ENCODE data around the gene TSC22D4. TPM values are rescaled to one million over a fixed set of nuclear protein-coding genes. Genes with fewer than 3 reads are reported as not detected.
"Not testable (repeated sequence)": the region's sequence is repeated elsewhere in the genome, so short reads cannot be mapped to it uniquely, and the experiment has no call there.

Gene TSC22D4
- total RNA-seq, 2 experiments from 2014 or later = 38.5 to 75.4 TPM

DNA sequence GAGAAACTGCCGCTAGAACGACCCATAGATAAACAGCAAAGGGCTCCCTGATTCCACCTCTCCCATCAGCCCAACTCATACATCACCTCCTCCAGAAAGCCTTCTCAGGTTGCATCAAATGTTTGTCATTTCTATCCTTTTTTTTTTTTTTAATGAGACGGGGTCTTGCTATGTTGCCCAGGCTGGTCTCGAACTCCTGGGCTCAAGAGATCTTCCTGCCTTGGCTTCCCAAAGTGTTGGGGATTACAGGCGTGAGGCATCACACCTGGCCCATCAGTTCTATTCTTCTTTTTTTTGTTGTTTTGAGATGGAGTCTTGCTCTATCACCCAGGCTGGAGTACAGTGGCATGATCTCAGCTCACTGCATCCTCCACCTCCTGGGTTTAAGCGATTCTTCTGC lies 22.0 kb downstream of the TSC22D4 start:
- Histone ChIP-seq H3K4me3 (ENCODE audit: low read depth, low read length, poor library complexity, severe bottlenecking) (no peak overlapping the region), H3K9me3 (ENCODE audit: low read length) (no peaks in the 10 kb centered on the region), H3K4me2 (ENCODE audit: low read length) (no peak overlapping the region), H4K20me1 (ENCODE audit: insufficient read depth, low read length) (no peaks in the 10 kb centered on the region), H3K79me2 (ENCODE audit: insufficient read depth, low read depth, low read length) (no peaks in the 10 kb centered on the region), H3K27ac (ENCODE audit: low read depth, low read length, poor library complexity, severe bottlenecking) (no peak overlapping the region), H2AFZ (ENCODE audit: low read length) (no peak overlapping the region), H3K9me2 (ENCODE audit: insufficient read depth, low read length) (no peaks in the 10 kb centered on the region), H3K36me3 (ENCODE audit: insufficient read depth, low read length) (peaks cover 8% of the 10 kb centered on the region), H3K4me1 (ENCODE audit: insufficient read depth, low read length, poor library complexity, severe bottlenecking) (no peaks in the 10 kb centered on the region)
- TF ChIP-seq EZH2phosphoT487 (IDR thresholded peaks at IDR 0.05; ENCODE audit: borderline replicate concordance, low read depth, low read length) = no peak
- TF ChIP-seq, protein P1, sequence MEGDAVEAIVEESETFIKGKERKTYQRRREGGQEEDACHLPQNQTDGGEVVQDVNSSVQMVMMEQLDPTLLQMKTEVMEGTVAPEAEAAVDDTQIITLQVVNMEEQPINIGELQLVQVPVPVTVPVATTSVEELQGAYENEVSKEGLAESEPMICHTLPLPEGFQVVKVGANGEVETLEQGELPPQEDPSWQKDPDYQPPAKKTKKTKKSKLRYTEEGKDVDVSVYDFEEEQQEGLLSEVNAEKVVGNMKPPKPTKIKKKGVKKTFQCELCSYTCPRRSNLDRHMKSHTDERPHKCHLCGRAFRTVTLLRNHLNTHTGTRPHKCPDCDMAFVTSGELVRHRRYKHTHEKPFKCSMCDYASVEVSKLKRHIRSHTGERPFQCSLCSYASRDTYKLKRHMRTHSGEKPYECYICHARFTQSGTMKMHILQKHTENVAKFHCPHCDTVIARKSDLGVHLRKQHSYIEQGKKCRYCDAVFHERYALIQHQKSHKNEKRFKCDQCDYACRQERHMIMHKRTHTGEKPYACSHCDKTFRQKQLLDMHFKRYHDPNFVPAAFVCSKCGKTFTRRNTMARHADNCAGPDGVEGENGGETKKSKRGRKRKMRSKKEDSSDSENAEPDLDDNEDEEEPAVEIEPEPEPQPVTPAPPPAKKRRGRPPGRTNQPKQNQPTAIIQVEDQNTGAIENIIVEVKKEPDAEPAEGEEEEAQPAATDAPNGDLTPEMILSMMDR (conservative IDR thresholded peaks at IDR 0.05; ENCODE audit: low read length) = no peak
- no peak for DNase-seq (ENCODE audit: low spot score)
- BruUV-seq (replicated peaks) = no TSS peak
- CTCF ChIA-PET (ENCODE audit: unreplicated experiment) = no interaction called here
- POLR2A ChIA-PET = no interaction called here
- intact Hi-C loops (cut with micrococcal nuclease; ENCODE audit: unreplicated experiment) = no loop called here

DNA sequence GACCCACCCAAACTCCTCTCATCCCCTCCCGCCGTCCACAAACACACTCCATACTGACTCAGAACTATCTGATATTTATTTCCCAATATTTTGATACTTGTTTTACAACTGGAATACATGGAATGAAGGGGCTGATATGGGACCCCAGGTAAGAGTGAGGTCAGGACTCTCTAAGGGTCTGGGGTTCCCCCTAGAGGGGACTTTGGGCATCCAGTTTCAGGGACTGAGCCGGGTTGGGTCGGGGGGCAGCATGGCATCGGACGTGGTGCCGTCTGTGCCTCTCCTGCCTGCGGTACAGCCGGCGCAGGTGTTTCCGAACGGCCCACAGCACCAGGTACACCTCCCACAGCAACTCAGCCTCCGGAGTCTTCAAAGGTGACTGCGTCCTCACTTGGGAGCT lies 22.5 kb downstream of the TSC22D4 start:
- BruUV-seq (replicated peaks) = no TSS peak
- Histone ChIP-seq H3K27ac (ENCODE audit: low read depth, low read length, poor library complexity, severe bottlenecking) (no peak overlapping the region), H2AFZ (ENCODE audit: low read length) (no peak overlapping the region), H3K4me3 (ENCODE audit: low read depth, low read length, poor library complexity, severe bottlenecking) (no peak overlapping the region), H3K36me3 (ENCODE audit: insufficient read depth, low read length) (peaks cover 8% of the 10 kb centered on the region), H3K9me2 (ENCODE audit: insufficient read depth, low read length) (no peaks in the 10 kb centered on the region), H3K9me3 (ENCODE audit: low read length) (no peaks in the 10 kb centered on the region), H3K4me2 (ENCODE audit: low read length) (no peak overlapping the region), H4K20me1 (ENCODE audit: insufficient read depth, low read length) (no peaks in the 10 kb centered on the region), H3K4me1 (ENCODE audit: insufficient read depth, low read length, poor library complexity, severe bottlenecking) (no peaks in the 10 kb centered on the region), H3K79me2 (ENCODE audit: insufficient read depth, low read depth, low read length) (no peaks in the 10 kb centered on the region)
- ChIA-PET POLR2A (no interaction called here), CTCF (ENCODE audit: unreplicated experiment) (no interaction called here)
- DNase-seq (ENCODE audit: low spot score) = no peak
- intact Hi-C loops (cut with micrococcal nuclease; ENCODE audit: unreplicated experiment) = no loop called here
- no peak for TF ChIP-seq EZH2phosphoT487 (IDR thresholded peaks at IDR 0.05; ENCODE audit: borderline replicate concordance, low read depth, low read length)
- TF ChIP-seq, protein P1 (conservative IDR thresholded peaks at IDR 0.05; ENCODE audit: low read length) = peak; percentile 51

DNA sequence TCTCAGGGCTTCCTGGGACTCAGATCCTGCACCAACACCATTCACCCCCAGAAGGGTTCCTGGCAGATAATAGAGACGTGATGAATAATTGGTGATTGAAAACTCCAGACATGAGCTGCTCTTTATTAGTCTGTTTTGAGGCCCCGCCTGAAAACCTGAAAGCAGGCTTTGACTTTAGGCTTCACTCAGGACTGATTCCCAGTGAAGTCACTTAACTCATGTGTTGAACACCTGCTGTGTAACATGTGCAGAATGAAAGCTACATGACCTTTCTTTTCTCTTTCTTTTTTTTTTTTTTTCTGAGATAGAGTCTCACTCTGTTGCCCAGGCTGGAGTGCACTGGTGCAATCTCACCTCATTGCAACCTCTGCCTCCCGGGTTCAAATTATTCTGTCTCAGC lies 23.8 kb downstream of the TSC22D4 start:
- H2AFZ ChIP-seq (ENCODE audit: low read length) = no peak overlapping the region
- no peaks in the 10 kb centered on the region for H4K20me1 ChIP-seq (ENCODE audit: insufficient read depth, low read length)
- DNase-seq (ENCODE audit: low spot score) = no peak
- no TSS peak for BruUV-seq (replicated peaks)
- no peak overlapping the region for H3K4me3 ChIP-seq (ENCODE audit: low read depth, low read length, poor library complexity, severe bottlenecking)
- ChIA-PET CTCF (ENCODE audit: unreplicated experiment) (interaction anchor here (0.6 to 0.8 kb wide), 2 partner anchors 20 to 55 kb away, joined by 3 read pairs; no protein-coding TSS in a partner anchor), POLR2A (interaction anchor here (0.9 to 1.2 kb wide), 3 partner anchors 11 to 183 kb away, joined by 3 to 6 read pairs (median 3); partner anchors contain the start of gene PPP1R35)
- no peaks in the 10 kb centered on the region for H3K79me2 ChIP-seq (ENCODE audit: insufficient read depth, low read depth, low read length)
- no peaks in the 10 kb centered on the region for H3K9me2 ChIP-seq (ENCODE audit: insufficient read depth, low read length)
- peaks cover 2% of the 10 kb centered on the region for H3K36me3 ChIP-seq (ENCODE audit: insufficient read depth, low read length)
- TF ChIP-seq, protein P1 (conservative IDR thresholded peaks at IDR 0.05; ENCODE audit: low read length) = no peak
- no peak for TF ChIP-seq EZH2phosphoT487 (IDR thresholded peaks at IDR 0.05; ENCODE audit: borderline replicate concordance, low read depth, low read length)
- H3K27ac ChIP-seq (ENCODE audit: low read depth, low read length, poor library complexity, severe bottlenecking) = no peak overlapping the region
- intact Hi-C loops (cut with micrococcal nuclease; ENCODE audit: unreplicated experiment) = no loop called here
- H3K4me2 ChIP-seq (ENCODE audit: low read length) = no peak overlapping the region
- peaks cover 8% of the 10 kb centered on the region for H3K4me1 ChIP-seq (ENCODE audit: insufficient read depth, low read length, poor library complexity, severe bottlenecking)
- no peaks in the 10 kb centered on the region for H3K9me3 ChIP-seq (ENCODE audit: low read length)

DNA sequence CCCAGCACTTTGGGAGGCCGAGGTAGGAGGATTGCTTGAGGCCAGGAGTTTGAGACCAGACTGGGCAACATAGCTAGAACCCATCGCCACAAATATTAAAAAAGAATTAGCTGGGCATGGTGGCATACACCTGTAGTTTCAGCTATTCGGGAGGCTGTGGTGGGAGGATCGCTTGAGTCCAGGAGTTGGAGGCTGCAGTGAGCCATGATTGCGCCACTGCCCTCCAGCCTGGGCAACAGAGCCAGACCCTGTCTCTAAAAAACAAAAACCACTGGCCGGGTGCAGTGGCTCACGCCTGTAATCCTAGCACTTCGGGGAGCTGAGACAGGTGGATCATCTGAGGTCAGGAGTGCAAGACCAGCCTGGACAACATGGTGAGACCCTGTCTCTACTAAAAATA lies 25.2 kb downstream of the TSC22D4 start:
- H3K9me2 ChIP-seq (ENCODE audit: insufficient read depth, low read length); H2AFZ ChIP-seq (ENCODE audit: low read length); BruUV-seq (replicated peaks); H3K4me2 ChIP-seq (ENCODE audit: low read length); H3K4me3 ChIP-seq (ENCODE audit: low read depth, low read length, poor library complexity, severe bottlenecking); H3K36me3 ChIP-seq (ENCODE audit: insufficient read depth, low read length); H3K79me2 ChIP-seq (ENCODE audit: insufficient read depth, low read depth, low read length); H3K27ac ChIP-seq (ENCODE audit: low read depth, low read length, poor library complexity, severe bottlenecking); H4K20me1 ChIP-seq (ENCODE audit: insufficient read depth, low read length); CTCF ChIA-PET (ENCODE audit: unreplicated experiment); H3K9me3 ChIP-seq (ENCODE audit: low read length); intact Hi-C loops (cut with micrococcal nuclease; ENCODE audit: unreplicated experiment); DNase-seq (ENCODE audit: low spot score): not testable (repeated sequence)
- peaks cover 12% of the 10 kb centered on the region for H3K4me1 ChIP-seq (ENCODE audit: insufficient read depth, low read length, poor library complexity, severe bottlenecking)
- POLR2A ChIA-PET = interaction anchor here (0.6 to 1.6 kb wide), 4 partner anchors 9 to 78 kb away, joined by 3 read pairs; no protein-coding TSS in a partner anchor

All from OCI-LY7 (cell line).